Stimulated activated CD8-positive, alpha-beta memory T cell treated with anti-CD3 and anti-CD28 coated beads, Interleukin-12 subunit alpha, Interleukin-12 subunit beta, amount 100 ng/mL, for 4 hours (primary cell): ENCODE measurements around the gene CPHXL.

Experiments used
- DNase-seq: peaks from one replicate; pipeline ENCODE4 v3.0.0-alpha.2; 2020; ENCODE audit warnings: low read depth

The CPHXL gene

DNA sequence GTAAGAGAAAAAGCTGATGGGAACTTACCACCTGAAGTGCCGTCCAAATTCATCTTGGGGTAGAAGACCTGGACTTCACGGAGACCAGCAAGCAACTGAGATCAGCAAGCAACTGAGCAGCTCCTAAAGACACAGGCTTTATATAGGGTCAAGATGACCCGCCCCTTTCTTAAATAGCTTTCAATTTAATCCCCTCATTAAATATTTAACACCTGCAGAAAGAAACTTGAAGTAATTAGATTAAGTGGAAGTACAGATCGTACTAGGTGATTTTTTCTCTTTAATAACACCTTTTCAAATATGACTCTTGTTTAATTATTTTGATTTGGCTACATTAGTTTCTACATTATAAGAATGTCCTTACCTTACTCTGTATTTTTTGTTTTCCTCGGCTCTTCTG, at the start of gene CPHXL:
Gene CPHXL, minus strand, starts transcription at position 101 of the 400 bp plus-strand sequence. Its CDS starts 48 bp downstream, at position 53.
- no peak for DNase-seq

DNA sequence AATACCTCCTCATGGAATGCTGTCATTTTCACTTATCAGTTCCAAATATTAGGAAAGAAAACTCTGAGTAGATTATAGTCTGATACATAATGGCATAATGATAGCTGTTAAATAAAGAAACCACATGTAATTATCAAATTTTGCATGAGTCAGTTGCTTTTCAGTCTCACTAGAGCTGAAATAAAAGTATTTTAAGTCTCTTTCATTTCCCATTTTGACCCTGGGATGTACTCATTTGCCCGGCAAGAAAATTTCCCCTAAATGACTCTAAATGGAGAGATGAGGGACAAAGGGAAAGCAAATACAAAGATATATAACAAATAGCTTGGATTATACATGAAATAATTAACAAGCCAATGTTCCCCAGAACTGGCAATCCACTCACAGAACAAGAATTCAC, 47.9 kb upstream of the CPHXL start:
- no peak for DNase-seq

DNA sequence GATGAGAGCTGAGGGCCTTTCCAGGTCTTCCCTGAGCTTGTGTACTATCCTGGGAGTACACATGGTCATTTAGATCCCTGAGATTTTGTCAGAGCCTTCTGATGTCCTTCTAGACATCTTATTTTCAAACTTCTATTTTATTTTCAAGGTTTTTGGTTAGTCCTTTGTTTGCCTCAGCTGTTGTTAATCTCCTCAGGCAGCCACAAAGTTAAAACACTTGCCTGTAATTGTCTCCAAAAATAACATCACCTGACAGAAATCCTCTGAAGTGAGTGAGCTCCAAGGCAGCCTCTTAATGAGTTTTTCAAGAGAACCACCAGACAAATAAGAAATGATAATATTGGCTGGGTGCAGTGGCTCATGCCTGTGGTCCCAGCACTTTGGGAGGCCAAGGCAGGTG, 43.8 kb upstream of the CPHXL start:
- no peak for DNase-seq

DNA sequence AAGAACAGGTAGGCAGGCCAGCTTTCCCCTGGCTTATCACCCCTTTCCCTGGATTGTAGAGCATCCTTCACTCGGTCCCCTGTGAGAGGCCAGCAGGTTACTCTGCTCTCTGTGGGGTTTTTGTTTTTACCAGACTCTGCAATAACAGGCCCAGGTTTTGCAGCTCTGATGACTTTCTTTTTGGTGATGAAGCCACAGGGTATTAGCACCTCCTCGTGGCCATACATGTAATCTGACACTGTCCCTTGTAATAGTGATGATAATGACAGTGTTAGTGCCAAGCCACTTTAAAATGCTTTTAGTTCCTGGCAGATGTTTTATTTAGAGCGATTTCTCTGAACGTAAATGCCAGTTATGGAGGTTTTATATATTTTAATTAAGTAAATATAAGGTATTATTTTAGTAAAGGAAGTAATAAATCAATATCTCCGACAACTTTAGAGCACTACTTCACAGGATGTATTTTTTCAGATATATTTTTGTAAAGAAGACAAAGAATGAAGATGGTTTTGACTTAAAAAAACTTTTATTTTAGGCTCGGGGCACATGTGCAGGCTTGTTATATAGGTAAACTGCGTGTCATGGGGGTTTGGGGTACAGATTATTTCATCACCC, 38.0 kb upstream of the CPHXL start:
- peak; percentile 7 for DNase-seq

DNA sequence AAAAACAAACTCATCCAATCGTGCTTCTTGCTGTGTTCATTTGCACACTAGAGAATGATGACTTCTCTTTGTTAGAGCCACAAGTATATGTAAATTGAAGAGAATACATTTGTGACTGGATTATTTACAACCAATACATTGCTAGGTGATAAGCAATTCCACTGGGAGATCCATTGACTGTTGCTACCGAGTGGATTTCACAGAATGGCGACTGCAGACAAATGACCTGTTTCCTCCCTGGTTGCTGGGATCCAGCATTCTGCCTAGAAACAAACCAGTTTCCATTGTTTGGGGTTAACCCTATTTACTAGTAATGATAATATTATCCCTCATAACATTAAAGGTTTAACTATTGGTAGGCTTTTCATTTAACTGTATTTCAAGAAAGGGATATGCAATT, 36.9 kb upstream of the CPHXL start:
- DNase-seq = no peak

DNA sequence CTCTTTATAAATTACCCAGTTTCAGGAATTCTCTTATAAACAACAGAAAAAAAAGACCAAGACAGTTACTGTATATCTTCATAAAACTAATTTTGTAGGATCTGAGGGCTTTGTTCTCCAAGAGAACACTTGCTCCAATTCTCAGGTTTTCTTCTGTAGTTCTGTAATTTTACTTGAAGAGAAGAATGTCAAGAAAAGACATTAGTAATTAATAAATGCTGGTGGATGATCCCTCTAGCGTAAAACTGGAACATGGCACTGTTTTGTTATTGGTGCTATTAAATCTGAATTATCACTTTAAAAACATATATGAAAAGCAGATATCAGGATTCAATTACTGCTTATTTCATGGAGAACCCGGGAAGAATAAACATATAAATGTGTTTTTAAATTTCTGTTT, 36.5 kb upstream of the CPHXL start:
- no peak for DNase-seq

DNA sequence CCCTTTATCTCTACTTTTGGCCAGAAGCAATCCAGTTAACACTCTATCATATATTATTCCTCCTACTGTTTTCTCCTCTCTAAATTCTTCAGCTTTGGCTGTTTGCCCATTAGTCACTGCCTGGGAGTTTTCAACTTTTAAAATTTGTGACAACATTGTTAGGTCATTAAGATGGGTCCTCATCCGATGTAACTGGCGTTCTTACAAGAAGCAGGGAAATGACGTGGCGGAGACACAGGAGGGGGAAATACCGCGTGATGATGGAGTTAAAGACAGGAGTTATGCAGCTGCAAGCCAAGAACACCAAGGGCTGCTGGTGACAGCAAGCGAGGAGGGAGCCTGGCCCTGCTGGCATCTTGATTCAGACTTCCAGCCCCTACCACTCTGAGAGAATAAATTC, 34.8 kb upstream of the CPHXL start:
- no peak for DNase-seq

DNA sequence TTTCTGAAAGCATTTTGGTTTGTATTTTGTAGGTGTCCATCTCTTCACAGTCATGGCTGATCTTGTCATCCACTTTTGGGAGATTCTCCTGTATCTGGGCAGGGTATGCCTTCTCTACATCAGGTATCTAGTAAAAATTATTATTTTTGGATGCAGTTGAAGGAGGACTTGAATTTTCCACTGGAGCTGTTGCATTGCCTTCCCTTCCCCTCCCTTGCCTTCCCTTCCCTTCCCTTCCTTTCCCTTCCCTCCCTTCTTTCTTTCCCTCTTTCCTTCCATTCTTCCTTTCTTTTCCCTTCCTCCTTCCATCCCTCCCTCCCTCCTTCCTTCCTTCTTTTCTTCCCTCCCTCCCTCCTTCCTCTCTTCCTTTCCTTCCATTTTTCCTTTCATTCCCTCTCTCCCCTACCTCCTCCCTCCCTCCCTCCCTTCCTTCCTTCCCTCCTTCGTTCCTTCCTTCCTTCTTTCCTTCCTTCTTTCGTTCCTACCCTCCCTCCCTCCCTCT, 33.8 kb upstream of the CPHXL start:
- DNase-seq = no peak

DNA sequence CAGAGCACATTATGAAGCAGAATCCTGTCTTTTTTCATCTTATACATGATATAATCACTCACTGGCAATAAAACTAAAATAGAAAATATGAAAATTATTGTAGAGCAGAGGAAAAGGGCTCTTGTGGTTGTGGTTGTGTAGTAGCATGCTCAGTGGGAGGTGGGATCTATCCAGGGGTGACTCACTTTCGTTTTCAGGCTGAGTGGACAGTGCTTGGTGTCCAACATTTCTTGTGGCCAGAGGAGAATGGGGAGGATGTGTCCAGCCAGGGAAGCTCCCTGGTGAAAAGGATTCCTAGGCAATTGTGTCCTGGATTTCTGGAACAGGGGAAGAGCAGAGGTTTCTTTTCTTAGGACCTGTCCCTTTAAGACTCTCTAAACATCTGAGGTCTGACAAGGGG, 31.9 kb upstream of the CPHXL start:
- no peak for DNase-seq

DNA sequence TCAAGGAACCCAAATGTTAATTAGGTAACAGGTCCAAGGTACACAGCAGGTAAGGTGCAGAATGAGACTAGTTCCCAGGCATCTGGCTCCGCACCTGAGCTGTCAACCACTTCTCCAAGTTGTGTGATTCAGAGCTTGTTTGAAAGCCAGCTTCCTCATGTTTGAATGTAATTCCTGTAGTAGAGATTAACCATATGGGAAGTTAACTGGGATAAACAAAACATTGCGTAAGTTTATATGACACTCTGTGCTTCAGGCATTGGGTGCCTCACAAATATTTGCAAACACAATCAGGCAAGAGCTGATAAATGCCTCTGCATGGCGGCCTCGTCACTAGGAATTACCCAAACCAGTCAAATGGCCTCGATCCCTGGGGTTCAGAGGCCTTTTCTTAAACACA, 27.9 kb upstream of the CPHXL start:
- DNase-seq = no peak

DNA sequence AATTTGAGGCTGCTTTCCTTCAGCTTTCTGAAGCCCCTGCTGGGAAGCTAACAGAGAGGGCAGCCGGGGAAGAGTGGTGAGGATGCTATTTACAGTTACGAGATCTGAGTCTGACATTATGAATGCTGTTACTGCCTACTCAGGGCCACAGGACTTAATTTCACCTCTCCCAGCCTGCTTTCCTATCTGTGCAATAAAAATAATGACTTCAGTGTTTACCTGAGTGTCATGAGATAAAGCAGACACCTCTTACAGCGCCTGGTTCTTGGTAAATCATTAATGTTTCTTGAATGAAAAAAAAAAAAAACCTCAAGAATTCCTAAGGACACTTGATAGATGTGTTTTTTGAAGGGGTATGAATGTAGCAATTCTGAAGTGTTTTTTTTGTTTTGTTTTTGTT, 24.2 kb upstream of the CPHXL start:
- no peak for DNase-seq

DNA sequence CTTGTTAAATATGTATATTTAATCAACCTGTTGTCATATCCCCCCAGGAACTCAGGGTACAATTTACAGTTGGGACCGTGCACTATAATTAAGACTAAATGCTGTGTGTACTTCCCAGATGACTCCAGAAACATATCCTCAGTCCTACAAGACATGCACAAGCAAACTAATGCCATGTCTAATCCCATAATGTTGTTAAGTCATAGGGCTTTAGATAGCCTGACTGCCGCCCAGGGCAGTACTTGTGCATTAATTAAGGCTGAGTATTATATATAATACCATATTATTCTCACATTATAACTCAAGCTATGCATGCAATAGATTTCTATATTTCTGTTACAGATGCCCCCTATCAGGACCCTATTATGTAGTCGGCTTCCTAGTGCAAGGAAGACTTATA, 20.1 kb upstream of the CPHXL start:
- DNase-seq = no peak

DNA sequence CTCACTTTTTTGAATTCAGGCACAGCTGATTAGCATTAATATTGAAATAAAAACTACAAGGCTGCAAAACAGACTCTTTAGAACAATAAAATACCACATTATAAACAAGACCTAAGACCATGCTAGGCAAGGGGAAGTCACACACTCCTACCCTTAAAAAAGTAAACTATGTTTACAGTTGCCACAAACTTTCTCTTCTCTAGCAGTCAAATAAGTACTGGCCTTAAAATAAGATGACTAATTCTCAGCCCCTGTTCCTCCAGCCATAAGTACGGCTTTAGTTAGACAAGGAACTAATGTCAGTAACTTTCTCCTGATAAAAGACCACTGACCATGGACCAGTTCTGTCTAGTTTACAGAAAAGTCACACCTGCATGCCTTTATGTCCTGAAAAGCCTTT, 19.5 kb upstream of the CPHXL start:
- no peak for DNase-seq

DNA sequence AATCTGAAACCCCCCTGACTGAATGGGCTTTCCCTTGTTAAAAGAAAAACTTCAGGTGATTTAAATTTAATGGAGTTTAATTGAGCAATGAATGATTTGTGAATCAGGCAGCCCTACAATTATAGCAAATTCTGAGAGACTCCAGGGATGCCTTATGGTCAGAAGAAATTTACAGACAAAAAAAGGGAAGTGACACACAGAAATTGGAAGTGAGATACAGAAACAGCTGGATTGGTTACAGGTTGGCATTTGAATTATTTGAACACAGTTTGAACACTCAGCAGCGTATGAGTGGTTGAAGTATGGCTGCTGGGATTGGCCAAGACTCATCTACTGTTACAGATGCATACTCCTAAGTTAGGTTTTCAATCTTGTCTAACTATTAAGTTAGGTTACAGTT, 19.0 kb upstream of the CPHXL start:
- DNase-seq = no peak

DNA sequence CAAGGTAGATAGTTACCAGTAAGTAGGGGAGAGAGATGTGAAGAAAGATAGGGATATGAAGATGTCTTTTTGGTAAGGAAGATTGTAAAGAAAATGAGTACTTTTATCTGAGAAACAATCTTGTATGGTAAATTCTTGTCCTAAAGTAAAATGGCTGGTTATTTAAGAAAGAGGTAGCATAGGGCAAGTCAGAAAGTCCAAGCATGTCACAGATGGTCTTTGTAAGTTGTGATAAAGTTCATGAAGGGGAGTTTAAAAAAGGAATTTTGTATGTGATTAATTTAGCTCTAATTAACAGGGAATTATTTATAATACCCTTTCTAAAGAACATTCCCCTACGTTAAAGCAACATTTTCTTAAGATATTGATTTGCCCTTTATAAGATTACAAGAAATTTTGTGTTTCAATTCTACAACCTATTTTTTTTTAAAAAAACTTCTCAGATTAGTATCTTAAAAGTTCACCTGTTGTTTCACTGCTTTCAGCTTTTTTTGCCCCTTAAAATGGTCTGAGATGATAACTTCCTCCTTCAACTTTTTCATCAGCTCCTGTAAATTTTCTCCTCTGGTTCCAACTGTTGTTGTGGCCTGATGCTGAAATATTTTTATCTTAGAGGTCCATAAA, 16.2 kb upstream of the CPHXL start:
- no peak for DNase-seq

DNA sequence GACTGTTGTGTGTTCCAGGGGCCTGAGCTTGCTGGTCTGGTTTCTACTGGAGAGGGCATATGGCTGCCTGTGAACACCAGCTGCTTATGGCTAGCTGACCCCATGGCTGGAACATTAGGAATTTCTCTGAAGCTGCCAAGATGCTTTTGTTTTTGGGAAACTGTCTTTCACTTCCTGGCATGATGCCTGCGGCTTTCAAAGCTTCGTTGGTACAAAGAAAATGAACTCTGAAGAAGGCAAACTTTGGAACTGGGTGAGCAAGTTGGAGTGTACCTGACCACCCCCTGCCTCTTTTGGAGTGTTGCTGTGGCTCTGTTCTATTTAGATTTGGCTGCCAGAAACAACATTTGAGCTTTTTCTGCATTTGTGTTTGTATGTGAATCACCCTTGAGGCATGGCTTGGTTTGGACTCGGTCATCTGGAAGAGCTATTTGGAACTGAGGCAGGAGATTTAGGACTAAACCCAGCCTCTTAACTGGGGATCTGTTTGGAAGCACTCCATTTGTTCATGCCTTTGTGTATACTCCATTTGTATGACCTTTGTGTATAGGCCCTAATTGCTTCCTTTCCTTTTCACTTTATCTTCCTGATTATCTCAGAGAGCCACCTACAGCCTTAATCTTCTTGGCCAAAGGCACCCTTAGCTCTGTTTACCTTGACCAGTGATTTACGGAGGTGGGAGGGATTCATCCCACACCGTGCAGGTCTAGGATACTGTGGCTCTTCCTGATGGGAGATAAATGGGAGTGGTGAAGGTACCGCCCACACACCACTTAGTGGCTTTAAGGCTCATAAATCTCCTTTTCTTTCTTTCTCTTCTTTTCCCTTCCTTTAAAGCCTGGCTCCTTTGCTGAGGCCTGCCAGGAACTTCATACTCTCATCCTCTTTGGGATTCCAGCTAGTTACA, 7.3 kb upstream of the CPHXL start:
- DNase-seq = no peak

DNA sequence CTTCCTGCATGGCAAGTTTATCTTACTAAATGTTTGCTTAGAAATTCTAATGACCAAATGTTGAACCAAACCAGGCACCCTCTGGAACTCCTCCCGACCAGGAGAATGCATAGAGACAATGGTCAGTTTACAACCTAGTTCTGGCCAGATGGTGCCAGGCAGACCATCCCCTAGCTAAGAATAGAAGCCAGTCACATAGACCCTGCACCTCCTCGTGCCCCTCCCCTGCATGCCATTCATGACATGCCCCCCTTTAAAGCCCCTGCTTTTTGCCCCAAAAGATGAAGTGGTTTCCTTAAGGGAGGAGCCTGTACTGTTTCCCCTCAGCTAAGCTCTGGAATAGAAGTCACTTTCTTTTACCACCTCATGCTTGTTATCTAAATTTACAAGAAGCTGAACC, 6.6 kb upstream of the CPHXL start:
- DNase-seq = no peak

DNA sequence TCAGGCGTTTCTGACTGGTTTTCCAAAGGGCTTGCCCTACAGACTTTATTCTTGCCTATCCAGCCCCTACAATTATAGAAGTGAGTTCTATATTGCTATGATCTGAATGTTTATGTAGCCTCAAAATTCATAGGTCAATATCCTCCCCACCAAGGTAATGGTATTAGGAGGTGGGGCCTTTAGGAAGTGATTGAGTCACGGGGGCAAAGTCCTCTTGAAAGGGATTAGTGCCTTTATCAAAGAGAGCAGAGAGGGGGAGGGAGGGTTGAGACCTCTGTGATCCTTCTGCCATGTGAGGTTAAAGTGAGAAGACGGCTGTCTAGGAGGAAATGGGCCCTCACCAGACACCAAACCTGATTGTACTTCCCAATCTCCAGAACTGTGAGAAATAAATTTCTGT, 931 bp upstream of the CPHXL start:
- no peak for DNase-seq

DNA sequence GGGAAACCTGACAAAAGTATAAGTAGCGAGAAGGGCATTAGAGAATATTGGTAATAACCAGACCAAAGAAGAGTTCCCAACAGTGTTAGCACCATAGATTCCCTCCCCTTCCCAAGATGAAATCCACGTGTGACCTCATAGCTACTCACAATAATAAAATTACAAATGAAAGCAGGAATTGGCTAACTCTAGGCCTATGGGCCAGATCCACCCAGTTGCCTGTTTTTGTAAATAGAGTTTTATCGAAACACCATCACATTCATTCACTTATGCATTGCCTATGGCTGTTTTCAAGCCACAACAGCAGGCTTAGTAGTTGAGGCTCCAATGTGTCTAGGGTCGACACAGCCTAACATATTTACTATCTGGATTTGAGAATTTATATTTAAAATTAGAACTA, 7.8 kb downstream of the CPHXL start:
- DNase-seq = no peak

DNA sequence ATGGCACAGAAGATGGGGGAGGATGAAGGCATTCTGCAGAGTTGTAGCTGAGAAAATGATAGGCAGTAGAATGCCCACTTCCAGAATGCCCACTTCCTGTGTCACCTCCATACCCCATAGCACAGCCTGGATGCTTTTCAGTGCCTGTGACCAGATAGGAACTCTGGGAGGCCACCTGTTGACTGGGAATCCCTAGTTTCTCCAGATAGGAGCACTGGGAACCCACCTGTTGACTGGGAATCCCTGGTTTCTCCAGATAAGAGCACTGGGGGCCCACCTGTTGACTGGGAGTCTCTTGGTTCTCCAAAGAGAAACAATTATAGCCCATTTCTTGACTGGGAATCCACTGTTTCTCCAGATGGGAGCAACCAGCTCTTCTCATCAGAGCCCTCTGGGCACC, 11.6 kb downstream of the CPHXL start:
- DNase-seq = no peak

DNA sequence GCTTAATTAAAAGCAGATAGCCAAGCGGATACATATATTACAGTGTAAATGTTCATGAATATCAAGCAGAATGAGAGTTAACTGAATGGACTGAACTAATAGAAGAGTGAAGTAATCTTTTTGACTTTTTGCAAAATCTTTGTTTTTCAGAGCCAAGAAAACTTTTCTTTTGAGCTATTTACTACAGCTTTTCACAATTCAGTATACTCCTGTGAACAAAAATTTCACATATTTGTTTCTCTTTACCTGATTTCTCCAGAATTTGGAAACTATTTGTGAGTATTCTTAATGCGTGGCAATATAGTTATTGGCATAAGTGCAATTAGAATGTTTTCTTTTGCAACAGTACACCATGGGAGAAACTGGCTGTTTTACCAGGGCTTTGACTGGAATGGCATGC, 15.9 kb downstream of the CPHXL start:
- DNase-seq = no peak

DNA sequence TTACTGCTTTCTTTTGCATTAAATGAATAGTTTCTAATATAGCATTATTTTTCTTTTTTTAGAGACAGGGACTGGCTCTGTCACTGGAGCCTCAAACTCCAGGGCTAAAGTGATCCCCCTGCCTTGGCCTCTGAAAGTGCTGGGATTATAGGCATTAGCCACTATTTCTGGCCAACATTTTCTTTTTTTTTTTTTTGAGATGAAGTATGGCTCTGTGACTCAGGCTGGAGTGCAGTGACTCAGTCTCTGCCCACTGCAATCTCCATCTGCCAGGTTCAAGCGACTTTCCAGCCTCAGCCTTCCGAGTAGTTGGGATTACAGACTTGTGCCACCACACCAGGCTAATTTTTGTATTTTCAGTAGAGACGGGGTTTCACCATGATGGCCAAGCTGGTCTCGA, 23.0 kb downstream of the CPHXL start:
- DNase-seq = no peak

DNA sequence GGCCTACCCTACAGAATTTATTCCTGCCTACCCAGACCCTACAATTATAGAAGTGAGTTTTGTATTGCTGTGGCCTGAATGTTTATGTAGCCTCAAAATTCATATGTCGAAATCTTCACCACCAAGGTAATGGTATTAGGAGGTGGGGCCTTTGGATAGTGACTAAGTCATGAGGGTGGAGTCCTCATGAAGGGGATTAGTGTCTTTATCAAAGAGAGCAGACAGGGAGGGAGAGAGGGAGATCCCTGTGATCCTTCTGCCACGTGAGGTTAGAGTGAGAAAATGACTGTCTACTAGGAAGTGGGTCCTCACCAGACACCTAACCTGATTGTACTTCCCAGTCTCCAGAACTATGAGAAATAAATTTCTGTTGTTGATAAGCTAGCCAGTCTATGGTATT, 24.0 kb downstream of the CPHXL start:
- DNase-seq = no peak
